Body of pancreas (tissue), 4 donors: ENCODE results near the gene DSPP. TPM values are rescaled to one million over a fixed set of nuclear protein-coding genes. Genes with fewer than 3 reads are reported as not detected.

Experiments used
- ATAC-seq: fragments of 150-250 bp; one replicate; pipeline ENCODE4 v1.9.1; 2016
- DNase-seq, 4 donors: peaks; one replicate each; pipeline ENCODE4 v3.0.0-alpha.2; 2019
- H3K27ac ChIP-seq, 4 donors: fragments of 200-600 bp; sonication (generic); 1 replicate in 3 of 4; 2 replicates in 1 of 4; pipeline versions ENCODE4 v1.5.1 to v1.6.1; 2016 to 2019; ENCODE audit warnings: mild to moderate bottlenecking in 1 of 4, mixed read lengths in 1 of 4, moderate library complexity in 1 of 4
- H3K27me3 ChIP-seq, 2 donors: fragments of 200-600 bp; sonication (generic); one replicate each; pipeline ENCODE4 v1.6.0; 2016; ENCODE audit warnings: mild to moderate bottlenecking in 1 of 2
- H3K36me3 ChIP-seq, 2 donors: fragments of 200-600 bp; sonication (generic); replicated peaks in 1 of 2; 2 replicates each; pipeline ENCODE4 v1.5.1; 2016; ENCODE audit warnings: low read depth in 2 of 2; ENCODE audit not compliant: insufficient read depth in 1 of 2
- H3K4me1 ChIP-seq: fragments of 200-600 bp; sonication (generic); one replicate; pipeline ENCODE4 v1.6.0; 2016
- H3K4me3 ChIP-seq, 2 donors: fragments of 200-600 bp; sonication (generic); 1 replicate in 1 of 2; 2 replicates in 1 of 2; pipeline ENCODE4 v1.5.1; 2016 to 2019
- H3K9me3 ChIP-seq, 3 donors: fragments of 200-600 bp; sonication (generic); 1 replicate in 2 of 3; 2 replicates in 1 of 3; pipeline ENCODE4 v1.5.1; 2016
- POLR2A ChIP-seq, 3 donors: fragments of 450-650 bp; IDR thresholded peaks; one replicate each; pipeline ENCODE4 v1.6.1; 2016; ENCODE audit warnings: antibody characterized with exemption in 3 of 3, mild to moderate bottlenecking in 2 of 3
- WGBS, 2 donors: methylation state at CpG; one replicate each; pipeline ENCODE4 v1.1.5; 2017; 5-methylcytosine and 5-hydroxymethylcytosine counted together
- intact Hi-C: fragments of 100-400 bp; cut with DNase I; formaldehyde crosslinking; loops from one replicate; pipeline ENCODE4 v1.15.1; 2023
- total RNA-seq, 2 donors: library from RNA; depleted of rRNA; stranded (reverse); fragments of >200 nt; gene quantifications; one replicate each; pipeline ENCODE4 v1.1.0, GENCODE V29; 2016
- TF ChIP-seq, protein P1 (sequence below), 7 experiments: fragments of 450-650 bp in 4 of 7; fragments of 200-600 bp in 3 of 7; sonication (generic) in 3 of 7; IDR thresholded peaks; one replicate each; pipeline ENCODE4 v1.5.1; 2016 to 2019; ENCODE audit warnings: antibody characterized with exemption in 7 of 7

Gene DSPP
- total RNA-seq, 2 donors from 2014 or later, result not detected

DNA sequence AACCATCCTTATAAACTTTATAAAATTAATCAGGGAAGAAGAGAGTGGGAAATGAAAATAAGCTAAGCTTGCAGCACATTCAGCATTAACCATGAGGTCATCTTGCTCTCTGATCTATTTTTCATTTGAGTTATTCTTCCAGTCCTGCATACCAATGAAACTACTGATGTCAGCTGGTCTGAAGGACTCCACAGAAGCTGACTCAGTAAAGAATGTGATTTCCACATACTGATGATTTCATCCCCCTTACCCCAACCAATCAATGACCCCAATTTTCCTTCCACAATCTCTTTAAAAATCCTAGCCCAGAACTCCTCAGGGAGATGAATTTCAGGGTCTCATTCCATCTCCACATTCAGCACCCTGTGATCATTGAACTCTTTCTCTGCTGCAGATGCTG lies 18.8 kb upstream of the DSPP start:
- Histone ChIP-seq H3K27ac (no peak overlapping the region), H3K36me3 (no peaks in the 10 kb centered on the region), H3K27me3 (no peaks in the 10 kb centered on the region), H3K4me1 (no peaks in the 10 kb centered on the region), H3K4me3 (no peak overlapping the region), H3K9me3 (no peaks in the 10 kb centered on the region)
- no peak for TF ChIP-seq POLR2A (IDR thresholded peaks at IDR 0.05)
- TF ChIP-seq, protein P1, sequence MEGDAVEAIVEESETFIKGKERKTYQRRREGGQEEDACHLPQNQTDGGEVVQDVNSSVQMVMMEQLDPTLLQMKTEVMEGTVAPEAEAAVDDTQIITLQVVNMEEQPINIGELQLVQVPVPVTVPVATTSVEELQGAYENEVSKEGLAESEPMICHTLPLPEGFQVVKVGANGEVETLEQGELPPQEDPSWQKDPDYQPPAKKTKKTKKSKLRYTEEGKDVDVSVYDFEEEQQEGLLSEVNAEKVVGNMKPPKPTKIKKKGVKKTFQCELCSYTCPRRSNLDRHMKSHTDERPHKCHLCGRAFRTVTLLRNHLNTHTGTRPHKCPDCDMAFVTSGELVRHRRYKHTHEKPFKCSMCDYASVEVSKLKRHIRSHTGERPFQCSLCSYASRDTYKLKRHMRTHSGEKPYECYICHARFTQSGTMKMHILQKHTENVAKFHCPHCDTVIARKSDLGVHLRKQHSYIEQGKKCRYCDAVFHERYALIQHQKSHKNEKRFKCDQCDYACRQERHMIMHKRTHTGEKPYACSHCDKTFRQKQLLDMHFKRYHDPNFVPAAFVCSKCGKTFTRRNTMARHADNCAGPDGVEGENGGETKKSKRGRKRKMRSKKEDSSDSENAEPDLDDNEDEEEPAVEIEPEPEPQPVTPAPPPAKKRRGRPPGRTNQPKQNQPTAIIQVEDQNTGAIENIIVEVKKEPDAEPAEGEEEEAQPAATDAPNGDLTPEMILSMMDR (IDR thresholded peaks at IDR 0.05), result no peak
- intact Hi-C loops, result no loop called here
- DNase-seq (peak in 1 of 4 donors; percentile 3), ATAC-seq (peak; percentile 69)

GRCh38 chr4:87592124-87592523 lies 16.2 kb upstream of the DSPP start:
- no peaks in the 10 kb centered on the region for H3K9me3 ChIP-seq
- no peaks in the 10 kb centered on the region for H3K4me1 ChIP-seq
- intact Hi-C loops, result no loop called here
- no peaks in the 10 kb centered on the region for H3K36me3 ChIP-seq
- TF ChIP-seq, protein P1 (IDR thresholded peaks at IDR 0.05), result no peak
- no peak for TF ChIP-seq POLR2A (IDR thresholded peaks at IDR 0.05)
- no peak overlapping the region for H3K4me3 ChIP-seq
- DNase-seq (no peak), ATAC-seq (no peak)
- WGBS, 2 donors, result 46 to 50% methylated on average over 2 of the region's 2 CpGs
- no peaks in the 10 kb centered on the region for H3K27me3 ChIP-seq
- no peak overlapping the region for H3K27ac ChIP-seq

GRCh38 chr4:87601361-87601760 lies 7.0 kb upstream of the DSPP start:
- intact Hi-C loops, result no loop called here
- Histone ChIP-seq H3K4me3 (no peak overlapping the region), H3K27me3 (no peaks in the 10 kb centered on the region), H3K4me1 (no peaks in the 10 kb centered on the region), H3K27ac (no peak overlapping the region), H3K9me3 (no peaks in the 10 kb centered on the region), H3K36me3 (no peaks in the 10 kb centered on the region)
- TF ChIP-seq POLR2A (IDR thresholded peaks at IDR 0.05), result no peak
- TF ChIP-seq, protein P1 (IDR thresholded peaks at IDR 0.05), result no peak
- DNase-seq, result no peak
- no peak for ATAC-seq

DNA sequence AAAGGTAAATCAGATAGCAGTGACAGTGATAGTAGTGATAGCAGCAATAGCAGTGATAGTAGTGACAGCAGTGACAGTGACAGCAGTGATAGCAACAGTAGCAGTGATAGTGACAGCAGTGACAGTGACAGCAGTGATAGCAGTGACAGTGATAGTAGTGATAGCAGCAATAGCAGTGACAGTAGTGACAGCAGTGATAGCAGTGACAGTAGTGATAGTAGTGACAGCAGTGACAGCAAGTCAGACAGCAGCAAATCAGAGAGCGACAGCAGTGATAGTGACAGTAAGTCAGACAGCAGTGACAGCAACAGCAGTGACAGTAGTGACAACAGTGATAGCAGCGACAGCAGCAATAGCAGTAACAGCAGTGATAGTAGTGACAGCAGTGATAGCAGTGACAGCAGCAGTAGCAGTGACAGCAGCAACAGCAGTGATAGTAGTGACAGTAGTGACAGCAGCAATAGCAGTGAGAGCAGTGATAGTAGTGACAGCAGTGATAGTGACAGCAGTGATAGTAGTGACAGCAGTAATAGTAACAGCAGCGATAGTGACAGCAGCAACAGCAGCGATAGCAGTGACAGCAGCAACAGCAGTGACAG lies 6.1 kb downstream of the DSPP start:
- Histone ChIP-seq H3K9me3 (no peaks in the 10 kb centered on the region), H3K4me3 (no peak overlapping the region), H3K36me3 (no peaks in the 10 kb centered on the region), H3K4me1 (no peaks in the 10 kb centered on the region), H3K27ac (no peak overlapping the region), H3K27me3 (no peaks in the 10 kb centered on the region)
- WGBS, 2 donors, result 78 to 82% methylated on average over 4 of the region's 4 CpGs
- no peak for TF ChIP-seq POLR2A (IDR thresholded peaks at IDR 0.05)
- TF ChIP-seq, protein P1 (IDR thresholded peaks at IDR 0.05), result no peak
- intact Hi-C loops, result no loop called here
- DNase-seq, result no peak
- no peak for ATAC-seq

DNA sequence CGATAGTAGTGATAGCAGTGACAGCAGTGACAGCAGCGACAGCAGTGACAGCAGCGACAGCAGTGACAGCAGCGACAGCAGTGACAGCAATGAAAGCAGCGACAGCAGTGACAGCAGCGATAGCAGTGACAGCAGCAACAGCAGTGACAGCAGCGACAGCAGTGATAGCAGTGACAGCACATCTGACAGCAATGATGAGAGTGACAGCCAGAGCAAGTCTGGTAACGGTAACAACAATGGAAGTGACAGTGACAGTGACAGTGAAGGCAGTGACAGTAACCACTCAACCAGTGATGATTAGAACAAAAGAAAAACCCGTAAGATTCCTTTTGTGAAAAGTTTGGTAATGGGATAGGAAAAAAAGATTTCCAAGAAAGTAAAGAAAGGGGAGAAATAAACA lies 7.9 kb downstream of the DSPP start:
- H3K36me3 ChIP-seq, result no peaks in the 10 kb centered on the region
- no peak for DNase-seq
- no peaks in the 10 kb centered on the region for H3K9me3 ChIP-seq
- H3K27ac ChIP-seq, result no peak overlapping the region
- no peak for TF ChIP-seq POLR2A (IDR thresholded peaks at IDR 0.05)
- TF ChIP-seq, protein P1 (IDR thresholded peaks at IDR 0.05), result no peak
- intact Hi-C loops, result no loop called here
- H3K4me3 ChIP-seq, result no peak overlapping the region
- H3K4me1 ChIP-seq, result no peaks in the 10 kb centered on the region
- ATAC-seq, result no peak
- no peaks in the 10 kb centered on the region for H3K27me3 ChIP-seq
- WGBS, 2 donors, result 60% methylated on average over 9 of the region's 9 CpGs
